NCI-H146 treated with DMSO at 0.1 percent for 48 hours (cell line): ENCODE measurements around the gene APC2.

Source experiments
- DNase-seq: peaks from one replicate; lab custom pipeline; 2025; ENCODE audit not compliant: unreplicated experiment; lab: John Stamatoyannopoulos, UW

Gene APC2

DNA sequence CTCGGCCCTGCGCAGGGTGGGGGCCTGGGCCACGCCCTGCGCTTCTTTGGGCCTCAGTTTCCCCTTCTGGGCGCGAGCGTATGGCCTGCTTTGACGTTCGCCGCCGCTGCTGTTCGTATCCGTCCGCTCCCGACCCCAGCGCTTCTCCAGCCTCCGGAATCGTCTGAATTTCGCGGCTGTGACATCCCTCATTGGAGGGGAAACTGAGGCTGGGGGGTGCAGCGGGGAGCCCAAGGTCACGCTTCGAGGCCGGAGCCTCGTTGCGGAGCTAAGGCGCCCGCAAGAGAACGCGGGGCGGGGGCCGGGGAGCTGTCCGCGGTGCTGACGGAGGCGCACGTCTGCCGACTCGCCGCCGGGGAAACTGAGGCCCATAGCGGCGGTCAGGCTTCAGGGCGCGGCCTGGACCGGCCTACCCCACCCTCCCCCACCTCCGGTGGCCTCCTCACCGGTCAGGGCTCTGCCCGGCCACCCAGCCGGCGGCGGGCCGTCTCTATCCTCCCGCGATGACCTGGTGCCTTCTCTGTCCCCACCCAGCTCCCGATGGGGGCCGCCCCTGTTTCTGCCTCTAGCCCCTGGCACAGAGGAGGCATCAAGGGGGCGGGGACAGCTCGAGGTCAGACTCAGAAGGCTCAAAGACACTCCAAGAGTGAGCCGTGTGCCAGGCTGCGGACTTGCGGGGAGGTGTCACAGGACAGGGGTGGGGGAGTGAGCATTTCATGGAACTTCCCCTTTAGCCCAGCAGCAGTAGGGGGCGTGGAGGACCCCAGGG lies 3.0 kb upstream of the APC2 start:
- no peak for DNase-seq

GRCh38 chr19:1447504-1447903 lies 2.4 kb upstream of the APC2 start:
- no peak for DNase-seq

- DNase-seq: no peak
Measured at GRCh38 chr19:1447944-1448343, 2.0 kb upstream of the APC2 start.

GRCh38 chr19:1450735-1451731 lies 1.1 kb downstream of the APC2 start:
- DNase-seq: no peak

DNA sequence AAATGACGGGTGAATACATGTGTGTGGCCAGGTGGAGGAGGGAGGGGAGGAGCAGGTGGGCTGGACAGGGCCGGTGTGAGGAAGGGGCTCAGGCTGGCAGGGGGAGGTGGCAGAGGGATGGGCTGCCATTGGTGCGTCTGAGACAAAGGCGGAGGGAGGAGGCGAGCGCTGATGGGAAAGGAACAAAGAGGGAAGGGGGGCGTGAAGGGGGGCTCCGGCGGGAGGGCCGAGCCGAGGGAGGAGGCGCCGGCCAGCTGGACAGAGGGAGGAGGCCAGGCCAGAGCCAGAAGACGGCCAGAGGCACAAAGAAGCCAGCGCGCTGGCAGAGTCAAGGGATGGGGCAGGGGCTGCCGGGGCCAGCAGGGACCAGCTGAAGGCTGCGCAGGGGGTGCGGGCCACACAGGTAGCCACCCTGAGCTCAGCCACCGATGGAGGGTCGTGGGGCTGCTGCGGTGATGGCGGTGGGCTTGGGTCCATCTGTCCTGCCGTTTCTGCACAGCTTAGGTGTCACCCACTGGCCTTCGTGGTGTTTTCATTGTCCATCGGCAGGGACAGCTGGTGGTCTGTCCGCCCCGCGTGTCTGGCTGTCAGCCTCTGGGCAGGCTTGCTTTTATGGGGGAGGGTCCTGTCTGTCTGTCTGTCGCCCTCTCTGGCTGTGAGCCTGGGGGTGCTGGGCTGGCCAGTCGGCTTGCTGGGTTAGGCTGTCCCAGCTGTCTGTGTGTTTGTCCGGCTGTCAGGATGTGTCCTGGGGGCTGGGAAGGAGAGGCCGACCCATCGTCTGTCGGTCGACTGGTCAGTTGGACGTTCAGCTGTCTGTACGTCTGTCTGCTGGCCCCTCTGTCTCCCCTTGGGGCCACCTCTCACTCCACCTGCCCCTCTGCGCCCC lies 2.2 kb downstream of the APC2 start:
- DNase-seq: no peak

DNA sequence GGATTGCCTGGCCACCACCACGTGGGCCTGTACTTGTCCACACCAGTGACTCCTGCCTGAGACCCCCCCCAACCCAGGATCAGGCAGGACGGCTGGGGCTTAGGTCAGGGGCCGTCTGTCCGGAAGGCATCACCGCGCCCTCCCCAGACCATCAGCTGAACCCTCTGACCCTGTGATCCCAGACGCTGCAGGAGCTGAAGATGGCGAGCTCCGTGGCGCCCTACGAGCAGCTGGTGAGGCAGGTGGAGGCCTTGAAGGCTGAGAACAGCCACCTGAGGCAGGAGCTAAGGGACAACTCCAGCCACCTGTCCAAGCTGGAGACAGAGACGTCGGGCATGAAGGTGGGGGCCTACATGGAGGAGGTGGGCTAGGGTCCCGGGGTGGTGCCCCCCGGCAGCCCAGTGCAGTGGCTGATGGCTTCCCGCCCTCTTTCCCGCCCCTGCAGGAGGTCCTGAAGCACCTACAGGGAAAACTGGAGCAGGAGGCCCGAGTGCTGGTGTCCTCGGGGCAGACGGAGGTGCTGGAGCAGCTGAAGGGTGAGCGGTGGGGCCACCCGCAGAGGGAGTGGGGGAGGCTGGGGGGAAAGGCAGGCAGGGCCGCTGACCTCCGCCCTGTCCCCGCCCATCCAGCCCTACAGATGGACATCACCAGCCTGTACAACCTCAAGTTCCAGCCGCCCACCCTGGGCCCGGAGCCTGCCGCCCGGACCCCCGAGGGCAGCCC lies 3.0 kb downstream of the APC2 start:
- DNase-seq: no peak

DNA sequence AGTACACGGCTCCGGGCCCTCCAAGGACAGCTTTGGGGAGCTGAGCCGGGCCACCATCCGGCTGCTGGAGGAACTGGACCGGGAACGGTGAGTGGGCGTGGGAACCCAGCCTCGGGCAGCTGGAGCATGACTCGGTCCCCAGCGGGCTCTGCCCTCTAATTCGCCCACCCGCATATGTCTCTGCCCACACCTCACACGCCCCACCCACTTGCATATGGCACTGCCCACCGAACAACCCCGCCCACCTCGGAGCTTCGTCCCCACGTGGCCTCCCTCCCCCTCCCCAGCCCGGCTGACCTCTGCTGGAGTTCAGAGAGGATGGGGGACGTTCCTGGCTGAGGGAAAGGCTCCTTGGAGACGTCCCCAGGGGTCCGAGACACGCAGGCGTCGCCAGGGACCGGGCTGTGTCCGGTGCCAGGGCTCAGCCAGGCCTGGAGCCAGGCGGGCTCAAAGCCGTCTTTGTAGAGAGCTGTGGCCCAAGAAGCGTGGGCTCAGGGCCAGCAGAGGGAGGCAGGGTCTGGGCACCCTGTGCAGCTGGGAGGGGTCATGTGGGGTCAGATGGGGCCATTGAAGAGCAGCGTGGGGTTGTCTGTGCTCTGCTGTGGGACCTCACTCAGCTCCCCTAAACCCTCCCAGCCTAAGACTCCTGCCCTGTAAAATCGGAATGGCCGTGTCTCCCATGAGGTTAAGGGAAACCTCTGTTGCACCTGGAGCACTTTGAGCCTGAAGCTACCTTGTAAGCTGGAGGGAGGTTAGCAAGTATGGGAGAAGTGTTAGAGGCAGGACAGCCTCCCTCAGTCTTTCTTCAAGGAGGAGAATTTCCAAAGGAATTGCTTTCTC lies 3.8 kb downstream of the APC2 start:
- no peak for DNase-seq

GRCh38 chr19:1455002-1455335 lies 5.0 kb downstream of the APC2 start:
- DNase-seq: no peak

- no peak for DNase-seq
Measured at GRCh38 chr19:1455336-1456120, 5.6 kb downstream of the APC2 start.

GRCh38 chr19:1456121-1456900 lies 6.4 kb downstream of the APC2 start:
- DNase-seq: no peak

- no peak for DNase-seq
Measured at GRCh38 chr19:1457031-1457739, 7.3 kb downstream of the APC2 start.

DNA sequence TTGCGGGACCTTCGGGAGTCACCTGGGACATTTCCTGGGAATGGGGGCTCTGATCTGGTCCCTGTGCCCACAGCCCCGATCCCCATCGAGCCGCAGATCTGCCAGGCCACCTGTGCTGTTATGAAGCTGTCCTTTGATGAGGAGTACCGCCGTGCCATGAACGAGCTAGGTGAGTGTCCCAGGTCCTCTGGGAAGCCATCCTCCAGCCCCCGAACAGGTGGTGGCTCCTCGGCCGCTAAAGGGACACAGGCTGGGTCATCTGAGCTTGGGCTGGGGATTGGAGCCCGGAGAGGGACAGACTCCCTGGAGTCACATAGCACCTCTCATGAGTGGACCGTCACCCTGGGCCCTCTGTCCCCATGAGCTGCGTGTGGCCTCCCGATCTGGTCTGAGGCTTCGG lies 8.0 kb downstream of the APC2 start:
- DNase-seq: no peak

DNA sequence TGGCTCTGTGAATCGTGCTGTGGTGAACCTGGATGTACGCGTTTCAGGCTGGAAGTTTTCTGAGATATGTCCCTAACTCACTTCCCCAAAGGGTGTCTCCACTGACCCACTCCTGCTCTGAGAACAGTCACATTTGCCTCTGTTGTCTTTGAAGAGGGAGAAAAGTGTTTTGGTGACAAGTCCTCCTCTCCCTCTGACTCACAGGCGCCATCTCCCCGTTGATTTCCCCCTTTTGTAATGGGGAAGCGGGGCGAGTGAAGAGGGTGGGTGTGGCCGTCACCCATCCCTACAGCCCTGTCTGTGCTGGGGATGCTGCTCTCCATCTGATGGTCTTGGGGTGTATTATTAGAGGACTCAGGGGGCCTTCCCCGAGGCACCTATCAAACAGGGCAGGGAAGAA lies 9.6 kb downstream of the APC2 start:
- no peak for DNase-seq

DNA sequence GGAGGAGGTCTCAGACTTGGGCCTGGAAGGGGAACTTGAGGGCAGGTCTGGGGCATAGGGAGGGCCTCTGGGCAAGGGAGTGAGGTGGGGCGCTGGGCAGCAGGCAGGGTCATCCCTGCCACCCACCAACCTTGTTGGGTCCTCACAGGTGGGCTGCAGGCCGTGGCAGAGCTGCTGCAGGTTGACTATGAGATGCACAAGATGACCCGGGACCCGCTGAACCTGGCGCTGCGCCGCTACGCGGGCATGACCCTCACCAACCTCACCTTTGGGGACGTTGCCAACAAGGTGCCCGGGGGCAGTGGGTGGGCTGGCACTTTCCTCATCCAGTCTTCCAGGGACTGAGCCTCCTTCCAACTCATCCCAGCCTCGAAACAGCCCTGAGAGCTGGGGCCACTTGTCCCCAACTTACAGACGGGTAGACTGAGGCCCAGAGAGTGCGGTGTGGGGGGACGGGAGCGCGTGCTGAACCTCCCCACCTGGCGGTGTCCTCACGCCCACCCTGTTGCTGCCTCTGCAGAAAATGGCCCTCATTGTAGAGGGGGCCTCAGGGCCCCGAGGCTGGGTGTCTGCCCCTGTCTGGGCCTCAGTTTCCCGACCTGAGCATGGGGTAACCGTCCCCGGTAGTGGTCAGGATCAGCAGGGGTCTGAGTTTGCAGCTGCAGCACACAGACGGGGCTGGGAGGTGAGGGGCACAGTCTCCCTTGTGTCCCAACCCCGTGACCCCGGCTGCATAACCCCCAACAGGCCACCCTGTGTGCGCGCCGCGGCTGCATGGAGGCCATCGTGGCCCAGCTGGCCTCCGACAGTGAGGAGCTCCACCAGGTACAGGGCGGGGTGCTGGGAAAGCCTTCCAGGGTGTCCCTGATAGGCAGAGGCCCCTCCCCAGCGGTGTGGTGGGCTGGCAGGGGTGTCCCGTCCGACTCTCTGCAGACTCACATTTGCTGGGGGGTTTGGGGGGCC lies 10.4 kb downstream of the APC2 start:
- DNase-seq: no peak

- no peak for DNase-seq
Measured at GRCh38 chr19:1461862-1462261, 11.9 kb downstream of the APC2 start.
